ENCODE data around the gene MMD2. TPM values are rescaled to one million over a fixed set of nuclear protein-coding genes. Genes with fewer than 3 reads are reported as not detected.

The MMD2 gene
- total RNA-seq, 1 donor from 2014 or later = not detected

DNA sequence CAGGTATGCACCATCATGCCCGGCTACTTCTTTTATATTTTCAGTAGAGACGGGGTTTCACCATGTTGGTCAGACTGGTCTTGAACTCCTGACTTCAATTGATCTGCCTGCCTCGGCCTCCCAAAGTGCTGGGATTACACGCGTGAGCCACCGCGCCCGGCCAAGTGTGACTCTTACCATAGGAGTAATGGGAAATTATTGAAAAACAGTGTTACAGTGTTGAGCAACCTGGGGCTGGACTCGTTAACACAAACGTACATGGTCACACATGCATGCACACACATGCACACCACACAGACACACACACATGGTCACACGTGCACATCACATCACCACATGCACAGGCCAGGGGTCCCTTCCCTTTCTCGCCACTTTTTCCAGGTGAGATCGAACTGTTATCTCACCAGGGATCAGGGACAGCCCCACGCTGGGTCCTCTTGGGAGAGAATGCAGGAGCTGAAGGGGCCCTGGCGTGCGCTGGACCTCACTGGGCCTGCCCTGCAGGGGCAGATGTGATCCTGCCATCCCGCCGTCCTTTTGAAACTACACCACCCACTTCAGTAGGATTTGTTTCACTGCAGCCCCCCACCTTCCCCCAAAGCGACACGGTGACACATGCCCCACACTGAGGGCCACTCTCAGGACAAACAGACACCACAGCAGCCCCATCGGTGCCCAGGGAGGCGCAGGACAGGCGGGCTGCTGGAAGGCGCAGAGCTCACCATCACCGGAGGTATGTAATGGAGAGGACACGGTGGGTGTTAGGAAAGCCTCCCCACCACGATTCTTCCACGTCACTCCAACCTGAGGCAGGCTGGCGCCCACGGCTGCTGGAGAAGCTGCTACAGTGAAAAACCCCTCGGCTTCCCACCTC is 85.7 kb downstream of the MMD2 start:
- no peaks in the 10 kb centered on the region for H3K36me3 ChIP-seq
- no peak for TF ChIP-seq CTCF (IDR thresholded peaks at IDR 0.05)
- H3K4me1 ChIP-seq = peaks cover 3% of the 10 kb centered on the region
- DNase-seq = no peak
- H3K27ac ChIP-seq = no peak overlapping the region
- no peaks in the 10 kb centered on the region for H3K9me3 ChIP-seq
- H3K27me3 ChIP-seq = no peaks in the 10 kb centered on the region
- intact Hi-C loops (cut with DNase I) = no loop called here
- ATAC-seq = no peak
- no peak overlapping the region for H3K4me3 ChIP-seq

GRCh38 chr7:4871930-4872675 is 86.9 kb downstream of the MMD2 start:
- DNase-seq (no peak), ATAC-seq (no peak)
- Histone ChIP-seq H3K36me3 (no peaks in the 10 kb centered on the region), H3K27ac (no peak overlapping the region), H3K4me3 (no peak overlapping the region), H3K4me1 (peaks cover 3% of the 10 kb centered on the region), H3K9me3 (no peaks in the 10 kb centered on the region), H3K27me3 (no peaks in the 10 kb centered on the region)
- no peak for TF ChIP-seq CTCF (IDR thresholded peaks at IDR 0.05)
- intact Hi-C loops (cut with DNase I) = no loop called here

DNA sequence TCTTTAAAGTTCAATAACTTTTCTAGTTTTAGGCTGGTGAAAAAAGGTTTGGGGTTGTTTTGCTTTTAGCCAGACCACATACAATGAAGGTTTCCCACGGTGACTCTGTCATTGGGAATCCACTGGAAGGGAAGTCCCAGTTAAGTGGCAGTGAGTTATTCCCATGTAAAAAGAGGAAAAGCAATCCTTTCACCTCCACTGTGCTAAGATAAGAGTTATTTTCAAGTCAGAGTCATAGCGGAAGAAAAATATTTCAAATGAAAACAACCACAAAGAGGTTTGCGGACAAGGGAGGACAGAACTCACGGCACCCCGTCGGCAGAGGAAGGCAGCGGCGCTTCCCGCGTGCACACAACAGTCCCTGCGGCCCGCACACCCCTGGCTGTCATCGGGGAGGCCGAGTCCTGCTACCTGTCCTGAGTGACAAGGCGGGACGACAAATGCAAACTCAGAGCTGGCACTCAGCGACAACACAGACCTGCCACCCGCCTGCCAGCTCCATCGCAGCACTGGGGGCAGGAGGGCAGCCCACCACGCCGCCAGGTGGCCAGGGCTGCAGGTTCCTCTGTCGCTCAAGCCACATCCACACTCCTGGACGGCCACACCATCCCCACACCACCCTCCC is 87.8 kb downstream of the MMD2 start:
- DNase-seq = no peak
- Histone ChIP-seq H3K4me1 (peaks cover 3% of the 10 kb centered on the region), H3K9me3 (no peaks in the 10 kb centered on the region), H3K36me3 (no peaks in the 10 kb centered on the region), H3K27ac (no peak overlapping the region), H3K27me3 (no peaks in the 10 kb centered on the region), H3K4me3 (no peak overlapping the region)
- ATAC-seq = no peak
- no peak for TF ChIP-seq CTCF (IDR thresholded peaks at IDR 0.05)
- intact Hi-C loops (cut with DNase I) = no loop called here

GRCh38 chr7:4868493-4868892 is 90.5 kb downstream of the MMD2 start:
- ATAC-seq = no peak
- Histone ChIP-seq H3K27ac (no peak overlapping the region), H3K4me3 (no peak overlapping the region), H3K27me3 (peaks cover 2% of the 10 kb centered on the region), H3K36me3 (no peaks in the 10 kb centered on the region), H3K9me3 (no peaks in the 10 kb centered on the region), H3K4me1 (no peaks in the 10 kb centered on the region)
- DNase-seq = no peak
- TF ChIP-seq CTCF (IDR thresholded peaks at IDR 0.05) = no peak
- intact Hi-C loops (cut with DNase I) = no loop called here

- Histone ChIP-seq H3K4me1 (no peaks in the 10 kb centered on the region), H3K27me3 (peaks cover 10% of the 10 kb centered on the region), H3K27ac (no peak overlapping the region), H3K4me3 (no peak overlapping the region), H3K9me3 (no peaks in the 10 kb centered on the region), H3K36me3 (no peaks in the 10 kb centered on the region)
- intact Hi-C loops (cut with DNase I) = no loop called here
- no peak for TF ChIP-seq CTCF (IDR thresholded peaks at IDR 0.05)
- no peak for ATAC-seq
- no peak for DNase-seq
These were observed 92.2 kb downstream of the MMD2 start for GRCh38 chr7:4866528-4867496.
